ENCODE measurements around the gene MCRS1. TPM values are rescaled to one million over a fixed set of nuclear protein-coding genes. Genes with fewer than 3 reads are reported as not detected.

MCRS1 gene
- total RNA-seq, 4 donors from 2014 or later = 35.3 to 62.5 (median 51.1) TPM

GRCh38 chr12:49524660-49525324 is 43.1 kb downstream of the MCRS1 start:
- TF ChIP-seq POLR2A (IDR thresholded peaks at IDR 0.05) = no peak
- no peak for TF ChIP-seq POLR2AphosphoS5 (IDR thresholded peaks at IDR 0.05)
- no peak for TF ChIP-seq CTCF (IDR thresholded peaks at IDR 0.05)
- TF ChIP-seq EP300 (IDR thresholded peaks at IDR 0.05) = no peak
- Histone ChIP-seq H3K36me3 (peaks cover 0 to 62% of the 10 kb centered on the region in 2 donors), H3K27me3 (no peaks in the 10 kb centered on the region), H3K4me3 (no peak overlapping the region), H3K27ac (no peak overlapping the region), H3K4me1 (no peaks in the 10 kb centered on the region), H3K9me3 (no peaks in the 10 kb centered on the region)
- WGBS, 2 donors (ENCODE audit: low coverage in 1 of 2) = 59 to 79% methylated on average over 5 of the region's 6 CpGs
- no peak for ATAC-seq

- Histone ChIP-seq H3K4me1 (no peaks in the 10 kb centered on the region), H3K9me3 (no peaks in the 10 kb centered on the region), H3K36me3 (peaks cover 0 to 65% of the 10 kb centered on the region in 2 donors), H3K4me3 (no peak overlapping the region), H3K27me3 (no peaks in the 10 kb centered on the region), H3K27ac (no peak overlapping the region)
- 86 to 89% methylated on average over 3 to 4 of the region's 4 CpGs for WGBS, 2 donors (ENCODE audit: low coverage in 1 of 2)
- TF ChIP-seq POLR2AphosphoS5 (IDR thresholded peaks at IDR 0.05) = no peak
- TF ChIP-seq CTCF (IDR thresholded peaks at IDR 0.05) = no peak
- TF ChIP-seq POLR2A (IDR thresholded peaks at IDR 0.05) = no peak
- no peak for TF ChIP-seq EP300 (IDR thresholded peaks at IDR 0.05)
- no peak for ATAC-seq
These were observed 46.6 kb downstream of the MCRS1 start for GRCh38 chr12:49521389-49521788.

GRCh38 chr12:49519574-49519936 is 48.4 kb downstream of the MCRS1 start:
- ATAC-seq = no peak
- Histone ChIP-seq H3K9me3 (no peaks in the 10 kb centered on the region), H3K4me1 (no peaks in the 10 kb centered on the region), H3K4me3 (no peak overlapping the region), H3K36me3 (peaks cover 0 to 51% of the 10 kb centered on the region in 2 donors), H3K27ac (no peak overlapping the region), H3K27me3 (no peaks in the 10 kb centered on the region)
- TF ChIP-seq POLR2AphosphoS5 (IDR thresholded peaks at IDR 0.05) (no peak), EP300 (IDR thresholded peaks at IDR 0.05) (no peak), POLR2A (IDR thresholded peaks at IDR 0.05) (no peak), CTCF (IDR thresholded peaks at IDR 0.05) (no peak)
- 98 to 100% methylated on average over 1 to 5 of the region's 5 CpGs for WGBS, 2 donors (ENCODE audit: low coverage in 1 of 2)

- no peaks in the 10 kb centered on the region for H3K9me3 ChIP-seq
- no peak overlapping the region for H3K4me3 ChIP-seq
These were observed 48.9 kb downstream of the MCRS1 start for GRCh38 chr12:49518914-49519573.

More at GRCh38 chr12:49518914-49519573, 48.9 kb downstream of the MCRS1 start:
- TF ChIP-seq POLR2AphosphoS5 (IDR thresholded peaks at IDR 0.05) (no peak), EP300 (IDR thresholded peaks at IDR 0.05) (no peak), POLR2A (IDR thresholded peaks at IDR 0.05) (no peak), CTCF (IDR thresholded peaks at IDR 0.05) (no peak)
- Histone ChIP-seq H3K27me3 (no peaks in the 10 kb centered on the region), H3K27ac (no peak overlapping the region), H3K4me1 (no peaks in the 10 kb centered on the region), H3K36me3 (peaks cover 0 to 47% of the 10 kb centered on the region in 2 donors)
- no peak for ATAC-seq
- WGBS, 2 donors (ENCODE audit: low coverage in 1 of 2) = 20 to 42% methylated on average over 1 to 2 of the region's 2 CpGs

Data from gastroesophageal sphincter (tissue), 4 donors.